Tibial nerve (tissue), 4 donors: ENCODE measurements around the gene CXCL9. TPM values are rescaled to one million over a fixed set of nuclear protein-coding genes. Genes with fewer than 3 reads are reported as not detected.

Experiments used
- DNase-seq, 2 donors: peaks; one replicate each; pipeline ENCODE4 v3.0.0-alpha.2; 2019; ENCODE audit warnings: low spot score in 2 of 2
- H3K27ac ChIP-seq, 4 donors: fragments of 200-600 bp; sonication (generic) in 3 of 4; one replicate each; pipeline ENCODE4 v1.5.1; 2017 to 2019; ENCODE audit warnings: mild to moderate bottlenecking in 1 of 4
- H3K27me3 ChIP-seq, 2 donors: fragments of 200-600 bp; sonication (generic) in 1 of 2; one replicate each; pipeline versions ENCODE4 v1.5.1 to v1.6.0; 2017 to 2019
- H3K36me3 ChIP-seq, 3 donors: fragments of 200-600 bp; sonication (generic); one replicate each; pipeline ENCODE4 v1.5.1; 2018 to 2019
- H3K4me1 ChIP-seq, 4 donors: fragments of 200-600 bp; sonication (generic) in 3 of 4; one replicate each; pipeline ENCODE4 v1.5.1; 2017 to 2019
- H3K4me3 ChIP-seq, 4 donors: fragments of 200-600 bp; sonication (generic) in 3 of 4; one replicate each; pipeline ENCODE4 v1.5.1; 2017 to 2019; ENCODE audit warnings: mild to moderate bottlenecking in 1 of 4, moderate library complexity in 1 of 4
- H3K9me3 ChIP-seq, 4 donors: fragments of 200-600 bp; sonication (generic) in 3 of 4; one replicate each; pipeline ENCODE4 v1.5.1; 2017 to 2019
- EP300 ChIP-seq, 2 donors: sonication (generic); formaldehyde crosslinking; IDR thresholded peaks; one replicate each; pipeline ENCODE4 v1.6.1; 2017; ENCODE audit warnings: antibody characterized with exemption in 2 of 2, mild to moderate bottlenecking in 1 of 2
- POLR2A ChIP-seq, 2 donors: fragments of 450-650 bp; IDR thresholded peaks; one replicate each; pipeline ENCODE4 v1.6.1; 2017; ENCODE audit warnings: antibody characterized with exemption in 2 of 2, mild to moderate bottlenecking in 2 of 2, moderate library complexity in 2 of 2
- WGBS, 2 donors: methylation state at CpG; one replicate each; pipeline ENCODE4 v1.1.5; 2018; 5-methylcytosine and 5-hydroxymethylcytosine counted together
- total RNA-seq, 4 donors: library from RNA; depleted of rRNA; stranded (reverse); fragments of >200 nt; gene quantifications; one replicate each; pipeline ENCODE4 v1.1.0, GENCODE V29; 2016
- TF ChIP-seq, protein P1 (sequence below), 5 experiments: fragments of 200-600 bp in 3 of 5; fragments of 450-650 bp in 2 of 5; sonication (generic) in 3 of 5; IDR thresholded peaks; one replicate each; pipeline ENCODE4 v1.5.1; 2016 to 2019; ENCODE audit warnings: antibody characterized with exemption in 5 of 5, mild to moderate bottlenecking in 3 of 5, moderate library complexity in 2 of 5

The CXCL9 gene
- total RNA-seq, 4 donors from 2014 or later, result 0.20 to 2.7 (median 0.84) TPM; not detected in 1

DNA sequence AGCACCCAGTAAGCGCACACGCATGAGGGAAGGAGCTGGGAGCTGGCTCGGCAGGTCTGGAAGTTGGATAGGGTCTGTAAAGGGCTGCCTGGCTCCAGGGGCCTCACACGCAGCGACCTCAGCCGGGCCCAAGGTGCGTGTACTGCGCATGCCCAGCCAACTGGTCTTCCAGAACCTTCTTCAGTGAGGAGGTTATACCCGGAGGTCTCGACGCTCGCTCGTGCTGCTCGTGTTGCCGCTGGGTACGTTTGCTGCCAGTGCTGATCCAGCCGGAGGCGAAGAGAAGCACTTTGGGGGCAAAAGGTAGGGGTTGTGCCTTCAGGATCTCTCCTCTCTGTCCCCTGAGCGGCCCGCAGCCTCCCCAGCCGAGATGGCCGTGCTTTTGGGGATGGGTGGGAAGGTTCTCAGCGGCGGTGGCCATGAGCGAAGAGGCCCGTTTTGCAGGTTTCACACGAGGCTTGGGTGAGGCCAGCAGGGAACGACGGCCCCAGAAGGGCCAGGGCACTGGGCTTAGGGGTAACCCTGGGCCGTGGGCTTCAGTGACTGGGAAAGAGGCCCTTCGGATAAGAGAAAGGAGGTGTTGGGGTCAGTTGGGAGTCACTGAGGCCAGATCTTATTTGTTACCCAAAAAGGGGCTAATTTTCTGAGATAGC, 3.8 kb upstream of the CXCL9 start:
- peak overlapping the region in 3 of 4 donors; percentile 54 to 83 (median 67) for H3K27ac ChIP-seq
- DNase-seq, result no peak
- peaks cover 0 to 18% (median 6%) of the 10 kb centered on the region in 4 donors for H3K4me1 ChIP-seq
- no peaks in the 10 kb centered on the region for H3K36me3 ChIP-seq
- no peak for TF ChIP-seq EP300 (IDR thresholded peaks at IDR 0.05)
- TF ChIP-seq POLR2A (IDR thresholded peaks at IDR 0.05), result no peak
- TF ChIP-seq, protein P1, sequence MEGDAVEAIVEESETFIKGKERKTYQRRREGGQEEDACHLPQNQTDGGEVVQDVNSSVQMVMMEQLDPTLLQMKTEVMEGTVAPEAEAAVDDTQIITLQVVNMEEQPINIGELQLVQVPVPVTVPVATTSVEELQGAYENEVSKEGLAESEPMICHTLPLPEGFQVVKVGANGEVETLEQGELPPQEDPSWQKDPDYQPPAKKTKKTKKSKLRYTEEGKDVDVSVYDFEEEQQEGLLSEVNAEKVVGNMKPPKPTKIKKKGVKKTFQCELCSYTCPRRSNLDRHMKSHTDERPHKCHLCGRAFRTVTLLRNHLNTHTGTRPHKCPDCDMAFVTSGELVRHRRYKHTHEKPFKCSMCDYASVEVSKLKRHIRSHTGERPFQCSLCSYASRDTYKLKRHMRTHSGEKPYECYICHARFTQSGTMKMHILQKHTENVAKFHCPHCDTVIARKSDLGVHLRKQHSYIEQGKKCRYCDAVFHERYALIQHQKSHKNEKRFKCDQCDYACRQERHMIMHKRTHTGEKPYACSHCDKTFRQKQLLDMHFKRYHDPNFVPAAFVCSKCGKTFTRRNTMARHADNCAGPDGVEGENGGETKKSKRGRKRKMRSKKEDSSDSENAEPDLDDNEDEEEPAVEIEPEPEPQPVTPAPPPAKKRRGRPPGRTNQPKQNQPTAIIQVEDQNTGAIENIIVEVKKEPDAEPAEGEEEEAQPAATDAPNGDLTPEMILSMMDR (IDR thresholded peaks at IDR 0.05), result no peak
- peak overlapping the region in 1 of 4 donors; percentile 30 for H3K4me3 ChIP-seq
- H3K9me3 ChIP-seq, result no peaks in the 10 kb centered on the region
- H3K27me3 ChIP-seq, result no peaks in the 10 kb centered on the region
- WGBS, 2 donors, result 96 to 97% methylated on average over 31 of the region's 31 CpGs

DNA sequence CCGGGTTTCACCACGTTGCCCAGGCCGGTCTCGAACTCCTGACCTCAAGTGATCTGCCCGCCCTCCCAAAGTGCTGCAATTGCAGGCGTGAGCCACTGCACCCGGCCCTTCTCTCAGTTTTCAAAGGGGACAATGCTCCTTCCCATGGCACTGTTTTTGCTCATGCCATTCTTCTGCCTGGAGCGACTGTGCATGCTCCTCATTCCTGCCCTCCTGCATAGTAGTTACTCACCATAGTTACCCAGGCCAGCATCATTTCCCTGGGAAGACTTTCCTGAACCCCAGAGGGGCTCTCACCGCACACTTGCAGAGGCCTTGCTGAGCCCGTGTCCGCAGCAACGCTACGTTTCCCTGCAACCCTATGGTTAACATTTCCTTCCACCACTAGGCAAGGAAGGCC, 3.3 kb upstream of the CXCL9 start:
- Histone ChIP-seq H3K4me3 (no peak overlapping the region), H3K36me3 (no peaks in the 10 kb centered on the region), H3K9me3 (no peaks in the 10 kb centered on the region), H3K27ac (no peak overlapping the region), H3K4me1 (peaks cover 0 to 18% (median 6%) of the 10 kb centered on the region in 4 donors), H3K27me3 (no peaks in the 10 kb centered on the region)
- DNase-seq, result no peak
- TF ChIP-seq EP300 (IDR thresholded peaks at IDR 0.05), result no peak
- no peak for TF ChIP-seq POLR2A (IDR thresholded peaks at IDR 0.05)
- TF ChIP-seq, protein P1 (IDR thresholded peaks at IDR 0.05), result no peak
- WGBS, 2 donors, result 94 to 97% methylated on average over 13 of the region's 13 CpGs

DNA sequence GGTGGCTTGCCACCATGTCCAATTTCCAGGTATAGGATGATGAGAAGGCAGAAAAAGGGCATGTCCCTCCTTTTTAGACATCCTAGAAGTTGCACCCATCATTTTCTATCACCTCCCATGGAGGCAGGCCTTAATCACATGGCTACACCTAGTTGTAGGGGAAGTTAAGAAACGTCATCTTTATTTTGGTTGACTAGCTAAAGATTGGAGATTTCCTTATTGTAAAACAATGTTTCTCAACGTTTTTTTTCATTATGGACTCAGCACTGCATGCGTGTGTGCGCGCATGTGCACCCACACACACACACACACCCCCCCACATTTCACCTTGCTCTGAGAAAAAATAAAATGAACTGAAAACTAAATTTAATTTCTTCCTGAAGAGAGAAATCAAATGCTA, 2.0 kb upstream of the CXCL9 start:
- Histone ChIP-seq H3K4me1 (peaks cover 0 to 18% (median 6%) of the 10 kb centered on the region in 4 donors), H3K27me3 (no peaks in the 10 kb centered on the region), H3K27ac (no peak overlapping the region), H3K36me3 (no peaks in the 10 kb centered on the region), H3K4me3 (no peak overlapping the region), H3K9me3 (no peaks in the 10 kb centered on the region)
- TF ChIP-seq EP300 (IDR thresholded peaks at IDR 0.05) (no peak), POLR2A (IDR thresholded peaks at IDR 0.05) (no peak)
- TF ChIP-seq, protein P1 (IDR thresholded peaks at IDR 0.05), result no peak
- no peak for DNase-seq
- whole genome bisulfite sequencing, 2 donors, result 87 to 93% methylated on average over 5 of the region's 5 CpGs

DNA sequence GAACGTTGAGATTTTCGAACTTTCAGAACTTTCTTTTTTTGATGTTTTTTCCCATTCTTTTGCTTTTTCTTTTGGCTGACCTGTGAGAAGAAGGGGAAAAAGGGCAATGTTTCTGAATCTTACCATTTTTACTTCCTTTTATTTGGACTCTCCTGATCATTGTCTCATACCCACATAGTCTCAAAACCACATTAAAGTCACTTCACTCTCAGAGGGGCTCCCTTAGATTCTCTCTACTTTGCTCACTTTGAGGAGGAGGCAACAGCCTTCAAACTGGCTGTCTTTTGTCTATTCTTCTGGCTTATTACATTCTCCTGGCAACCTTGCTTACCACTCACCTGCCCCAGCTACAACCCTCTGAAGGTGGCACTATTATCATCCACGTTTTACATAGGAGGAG, 3.7 kb downstream of the CXCL9 start:
- TF ChIP-seq EP300 (IDR thresholded peaks at IDR 0.05) (no peak), POLR2A (IDR thresholded peaks at IDR 0.05) (no peak)
- TF ChIP-seq, protein P1 (IDR thresholded peaks at IDR 0.05), result no peak
- WGBS, 2 donors, result 78 to 82% methylated on average over 3 of the region's 3 CpGs

DNA sequence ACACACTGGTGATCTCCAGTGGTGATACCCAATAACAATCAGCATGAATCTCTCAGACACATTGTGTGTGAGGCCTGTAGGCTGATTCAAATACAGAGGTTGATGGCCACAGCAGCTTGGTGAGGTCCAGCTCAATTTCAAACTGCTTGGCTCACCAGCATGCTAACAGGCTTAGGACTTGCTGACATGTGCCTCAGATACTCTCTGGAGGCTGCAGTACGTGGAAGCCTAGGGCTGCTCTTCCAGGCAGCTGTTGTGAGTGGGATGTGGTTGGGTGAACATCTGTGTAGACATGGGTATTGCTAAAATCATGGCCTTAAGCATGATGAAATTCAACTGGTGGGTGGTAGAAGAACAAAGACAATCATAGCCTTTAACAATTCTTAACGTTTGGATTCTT, 4.3 kb downstream of the CXCL9 start:
- Histone ChIP-seq H3K27me3 (no peaks in the 10 kb centered on the region), H3K4me3 (no peak overlapping the region), H3K36me3 (no peaks in the 10 kb centered on the region), H3K27ac (no peak overlapping the region), H3K9me3 (no peaks in the 10 kb centered on the region), H3K4me1 (no peaks in the 10 kb centered on the region)
- TF ChIP-seq EP300 (IDR thresholded peaks at IDR 0.05), result no peak
- no peak for TF ChIP-seq POLR2A (IDR thresholded peaks at IDR 0.05)
- 37 to 40% methylated on average over 2 of the region's 2 CpGs for WGBS, 2 donors
- no peak for DNase-seq

More for the DNA sequence above, 3.7 kb downstream of the CXCL9 start:
- no peak overlapping the region for H3K27ac ChIP-seq
- H3K36me3 ChIP-seq, result no peaks in the 10 kb centered on the region
- no peaks in the 10 kb centered on the region for H3K4me1 ChIP-seq
- H3K4me3 ChIP-seq, result no peak overlapping the region
- no peak for DNase-seq
- H3K27me3 ChIP-seq, result no peaks in the 10 kb centered on the region
- H3K9me3 ChIP-seq, result no peaks in the 10 kb centered on the region
